ENCODE data around the gene PACRG.

PACRG gene

GRCh38 chr6:162917506-162917905 is 189.7 kb downstream of the PACRG start:
- no peak overlapping the region for H3K27ac ChIP-seq
- DNase-seq (ENCODE audit: low read depth, low spot score) = no peak

- no peak for DNase-seq (ENCODE audit: low read depth, low spot score)
- H3K27ac ChIP-seq = no peak overlapping the region
Observed at GRCh38 chr6:162921062-162921461, 193.3 kb downstream of the PACRG start.

- no peak for DNase-seq (ENCODE audit: low read depth, low spot score)
- H3K27ac ChIP-seq = no peak overlapping the region
Observed at GRCh38 chr6:162921510-162922040, 193.8 kb downstream of the PACRG start.

- H3K27ac ChIP-seq = no peak overlapping the region
- DNase-seq (ENCODE audit: low read depth, low spot score) = no peak
Observed at GRCh38 chr6:162922563-162923166, 194.9 kb downstream of the PACRG start.

- H3K27ac ChIP-seq = no peak overlapping the region
- DNase-seq (ENCODE audit: low read depth, low spot score) = no peak
Observed at GRCh38 chr6:162934844-162935243, 207.1 kb downstream of the PACRG start.

GRCh38 chr6:162940426-162940825 is 212.7 kb downstream of the PACRG start:
- DNase-seq (ENCODE audit: low read depth, low spot score) = no peak
- no peak overlapping the region for H3K27ac ChIP-seq

GRCh38 chr6:162941128-162941527 is 213.4 kb downstream of the PACRG start:
- DNase-seq (ENCODE audit: low read depth, low spot score) = no peak
- no peak overlapping the region for H3K27ac ChIP-seq

- DNase-seq (ENCODE audit: low read depth, low spot score) = no peak
- no peak overlapping the region for H3K27ac ChIP-seq
Observed at GRCh38 chr6:162942866-162943265, 215.1 kb downstream of the PACRG start.

- no peak overlapping the region for H3K27ac ChIP-seq
- DNase-seq (ENCODE audit: low read depth, low spot score) = no peak
Observed at GRCh38 chr6:162943369-162943768, 215.6 kb downstream of the PACRG start.

- H3K27ac ChIP-seq = no peak overlapping the region
- no peak for DNase-seq (ENCODE audit: low read depth, low spot score)
Observed at GRCh38 chr6:162951164-162951743, 223.5 kb downstream of the PACRG start.

GRCh38 chr6:162952423-162952822 is 224.6 kb downstream of the PACRG start:
- DNase-seq (ENCODE audit: low read depth, low spot score) = no peak
- H3K27ac ChIP-seq = no peak overlapping the region

GRCh38 chr6:162957062-162957461 is 229.3 kb downstream of the PACRG start:
- H3K27ac ChIP-seq = no peak overlapping the region
- DNase-seq (ENCODE audit: low read depth, low spot score) = no peak

- no peak overlapping the region for H3K27ac ChIP-seq
- no peak for DNase-seq (ENCODE audit: low read depth, low spot score)
Observed at GRCh38 chr6:162960679-162961457, 233.1 kb downstream of the PACRG start.

GRCh38 chr6:162962093-162962492 is 234.3 kb downstream of the PACRG start:
- no peak for DNase-seq (ENCODE audit: low read depth, low spot score)
- H3K27ac ChIP-seq = no peak overlapping the region

- no peak overlapping the region for H3K27ac ChIP-seq
- no peak for DNase-seq (ENCODE audit: low read depth, low spot score)
Observed at GRCh38 chr6:162963861-162964260, 236.1 kb downstream of the PACRG start.

- H3K27ac ChIP-seq = no peak overlapping the region
- no peak for DNase-seq (ENCODE audit: low read depth, low spot score)
Observed at GRCh38 chr6:162964488-162965140, 236.8 kb downstream of the PACRG start.

- no peak for DNase-seq (ENCODE audit: low read depth, low spot score)
- no peak overlapping the region for H3K27ac ChIP-seq
Observed at GRCh38 chr6:162965366-162965765, 237.6 kb downstream of the PACRG start.

- DNase-seq (ENCODE audit: low read depth, low spot score) = no peak
- no peak overlapping the region for H3K27ac ChIP-seq
Observed at GRCh38 chr6:162970246-162970645, 242.5 kb downstream of the PACRG start.

- DNase-seq (ENCODE audit: low read depth, low spot score) = no peak
- no peak overlapping the region for H3K27ac ChIP-seq
Observed at GRCh38 chr6:162971356-162971755, 243.6 kb downstream of the PACRG start.

- no peak overlapping the region for H3K27ac ChIP-seq
- DNase-seq (ENCODE audit: low read depth, low spot score) = no peak
Observed at GRCh38 chr6:162973151-162973872, 245.5 kb downstream of the PACRG start.
